ENCODE measurements around the gene NKX2-2. TPM values are rescaled to one million over a fixed set of nuclear protein-coding genes. Genes with fewer than 3 reads are reported as not detected.
"Not testable (repeated sequence)": the region's sequence is repeated elsewhere in the genome, so short reads cannot be mapped to it uniquely, and the experiment has no call there.

The NKX2-2 gene
- total and polyA plus RNA-seq, 2 donors, result 0.05 to 0.09 TPM

DNA sequence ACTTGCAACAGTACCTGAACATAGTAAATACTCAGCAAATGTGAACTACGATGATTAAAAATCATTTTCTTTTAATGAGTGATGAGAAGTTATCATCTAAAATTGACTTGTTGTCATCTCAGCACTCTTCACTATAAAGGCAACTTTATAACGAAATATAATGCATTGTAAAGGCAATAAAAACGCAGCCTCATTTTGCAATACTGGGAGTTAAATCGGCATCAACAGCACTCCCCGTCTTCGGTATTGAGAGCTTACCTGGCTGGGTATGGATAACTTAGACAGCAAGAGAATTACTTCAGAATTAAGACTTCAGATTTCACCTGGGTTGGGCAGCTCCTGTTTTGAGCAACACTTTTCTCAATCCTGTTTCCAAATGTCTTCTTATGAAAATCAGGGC lies 20.8 kb downstream of the NKX2-2 start:
- Histone ChIP-seq H3K9me3 (ENCODE audit: control insufficient read depth in 2 of 2, insufficient read depth in 1 of 2, low read length in 1 of 2) (no peaks in the 10 kb centered on the region), H3K27ac (ENCODE audit: low read depth in 1 of 2, low read length in 1 of 2) (no peak overlapping the region), H3K36me3 (ENCODE audit: control insufficient read depth in 2 of 2, insufficient read depth in 2 of 2, low read length in 1 of 2) (no peaks in the 10 kb centered on the region), H3K4me3 (ENCODE audit: low read length in 2 of 2) (no peak overlapping the region), H3K4me1 (ENCODE audit: control insufficient read depth in 2 of 2, insufficient read depth in 2 of 2, low read length in 2 of 2) (no peaks in the 10 kb centered on the region), H3K27me3 (ENCODE audit: control insufficient read depth in 2 of 2, insufficient read depth in 1 of 2, low read length in 1 of 2) (peaks cover 0 to 5% of the 10 kb centered on the region in 2 donors)
- whole genome bisulfite sequencing, result 96% methylated on average over 6 of the region's 6 CpGs
- DNase-seq (ENCODE audit: low read depth in 6 of 9, low spot score in 9 of 9), result no peak

GRCh38 chr20:21490105-21490504 lies 23.8 kb downstream of the NKX2-2 start:
- Histone ChIP-seq H3K4me1 (ENCODE audit: control insufficient read depth in 2 of 2, insufficient read depth in 2 of 2, low read length in 2 of 2) (no peaks in the 10 kb centered on the region), H3K27ac (ENCODE audit: low read depth in 1 of 2, low read length in 1 of 2) (no peak overlapping the region), H3K27me3 (ENCODE audit: control insufficient read depth in 2 of 2, insufficient read depth in 1 of 2, low read length in 1 of 2) (peaks cover 0 to 3% of the 10 kb centered on the region in 2 donors), H3K9me3 (ENCODE audit: control insufficient read depth in 2 of 2, insufficient read depth in 1 of 2, low read length in 1 of 2) (no peaks in the 10 kb centered on the region), H3K4me3 (ENCODE audit: low read length in 2 of 2) (no peak overlapping the region), H3K36me3 (ENCODE audit: control insufficient read depth in 2 of 2, insufficient read depth in 2 of 2, low read length in 1 of 2) (no peaks in the 10 kb centered on the region)
- no peak for DNase-seq (ENCODE audit: low read depth in 6 of 9, low spot score in 9 of 9)
- WGBS, result 51% methylated on average over 2 of the region's 2 CpGs

- not testable (repeated sequence) for H3K27me3 ChIP-seq (ENCODE audit: control insufficient read depth in 2 of 2, insufficient read depth in 1 of 2, low read length in 1 of 2); H3K4me3 ChIP-seq (ENCODE audit: low read length in 2 of 2); H3K4me1 ChIP-seq (ENCODE audit: control insufficient read depth in 2 of 2, insufficient read depth in 2 of 2, low read length in 2 of 2); H3K9me3 ChIP-seq (ENCODE audit: control insufficient read depth in 2 of 2, insufficient read depth in 1 of 2, low read length in 1 of 2); H3K27ac ChIP-seq (ENCODE audit: low read depth in 1 of 2, low read length in 1 of 2); DNase-seq (ENCODE audit: low read depth in 6 of 9, low spot score in 9 of 9); H3K36me3 ChIP-seq (ENCODE audit: control insufficient read depth in 2 of 2, insufficient read depth in 2 of 2, low read length in 1 of 2)
- WGBS, result 92% methylated on average over 2 of the region's 2 CpGs
Measured at GRCh38 chr20:21480144-21480543, 33.7 kb downstream of the NKX2-2 start.

DNA sequence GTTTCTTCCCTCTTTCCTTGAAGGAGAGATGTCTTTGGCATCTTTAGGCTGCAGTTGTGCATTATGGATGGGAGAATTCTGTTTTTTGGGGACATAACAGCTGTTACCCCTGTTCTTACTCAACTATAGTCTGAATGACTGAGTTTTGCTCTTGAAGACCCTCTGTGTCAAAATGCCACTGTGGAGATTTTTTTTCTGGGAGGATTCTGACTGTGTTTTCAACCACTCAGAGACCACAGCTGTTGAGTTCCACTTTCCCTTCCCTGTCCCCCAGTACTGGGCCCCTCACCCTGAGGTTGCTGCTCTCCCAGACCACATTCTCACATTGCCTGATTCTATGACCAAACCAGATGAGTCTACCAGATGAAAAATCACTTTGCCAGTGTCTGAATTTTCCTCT lies 48.1 kb downstream of the NKX2-2 start:
- H3K4me3 ChIP-seq (ENCODE audit: low read length in 2 of 2), result no peak overlapping the region
- H3K27me3 ChIP-seq (ENCODE audit: control insufficient read depth in 2 of 2, insufficient read depth in 1 of 2, low read length in 1 of 2), result no peaks in the 10 kb centered on the region
- H3K36me3 ChIP-seq (ENCODE audit: control insufficient read depth in 2 of 2, insufficient read depth in 2 of 2, low read length in 1 of 2), result no peaks in the 10 kb centered on the region
- no peaks in the 10 kb centered on the region for H3K9me3 ChIP-seq (ENCODE audit: control insufficient read depth in 2 of 2, insufficient read depth in 1 of 2, low read length in 1 of 2)
- H3K27ac ChIP-seq (ENCODE audit: low read depth in 1 of 2, low read length in 1 of 2), result no peak overlapping the region
- DNase-seq (ENCODE audit: low read depth in 6 of 9, low spot score in 9 of 9), result no peak
- H3K4me1 ChIP-seq (ENCODE audit: control insufficient read depth in 2 of 2, insufficient read depth in 2 of 2, low read length in 2 of 2), result no peaks in the 10 kb centered on the region

GRCh38 chr20:21464916-21465315 lies 48.9 kb downstream of the NKX2-2 start:
- 90% methylated on average over 2 of the region's 2 CpGs for WGBS
- DNase-seq (ENCODE audit: low read depth in 6 of 9, low spot score in 9 of 9), result no peak

More at GRCh38 chr20:21464916-21465315, 48.9 kb downstream of the NKX2-2 start:
- Histone ChIP-seq H3K36me3 (ENCODE audit: control insufficient read depth in 2 of 2, insufficient read depth in 2 of 2, low read length in 1 of 2) (no peaks in the 10 kb centered on the region), H3K27ac (ENCODE audit: low read depth in 1 of 2, low read length in 1 of 2) (no peak overlapping the region), H3K4me3 (ENCODE audit: low read length in 2 of 2) (no peak overlapping the region), H3K9me3 (ENCODE audit: control insufficient read depth in 2 of 2, insufficient read depth in 1 of 2, low read length in 1 of 2) (no peaks in the 10 kb centered on the region), H3K4me1 (ENCODE audit: control insufficient read depth in 2 of 2, insufficient read depth in 2 of 2, low read length in 2 of 2) (no peaks in the 10 kb centered on the region), H3K27me3 (ENCODE audit: control insufficient read depth in 2 of 2, insufficient read depth in 1 of 2, low read length in 1 of 2) (no peaks in the 10 kb centered on the region)

Other genes starting within 250 kb of the NKX2-2 start
- gene XRN2, start 210.7 kb downstream of the NKX2-2 start, total RNA-seq, result 69.6 TPM
- 29.5 TPM for gene XRN2, start 210.7 kb downstream of the NKX2-2 start, polyA plus RNA-seq
- not detected for gene NKX2-4, start 116.5 kb downstream of the NKX2-2 start, total RNA-seq
- gene NKX2-4, start 116.5 kb downstream of the NKX2-2 start, polyA plus RNA-seq, result under 0.01 TPM
- gene PAX1, start 191.6 kb upstream of the NKX2-2 start, total RNA-seq, result 12.3 TPM
- gene PAX1, start 191.6 kb upstream of the NKX2-2 start, polyA plus RNA-seq, result 35.6 TPM

Measured in thymus (tissue), 11 donors.